A549 (cell line): ENCODE results near the gene UST. TPM values are rescaled to one million over a fixed set of nuclear protein-coding genes. Genes with fewer than 3 reads are reported as not detected.

Source experiments
- ATAC-seq, 2 experiments: fragments of 200-7000 bp in 1 of 2; fragments of >200 bp in 1 of 2; cut with Nextera tagmentation in 1 of 2; cut with Tn5 transposase in 1 of 2; 3 replicates each; pipeline versions ENCODE4 v1.8.0 to v1.9.1; 2018 to 2020; ENCODE audit warnings: mild to moderate bottlenecking in 1 of 2, moderate library complexity in 1 of 2
- CTCF ChIA-PET: fragments of 300-600 bp; sonication (Branson Sonifier 250); formaldehyde crosslinking; extraction: SDS; loops from one replicate; lab custom pipeline; 2021; ENCODE audit warnings: antibody characterized with exemption, inconsistent platforms; lab: Yijun Ruan, JAX
- POLR2A ChIA-PET: fragments of 350-600 bp; formaldehyde crosslinking; extraction: SDS; loops from one replicate; lab custom pipeline; 2021; ENCODE audit warnings: antibody characterized with exemption, inconsistent platforms; lab: Yijun Ruan, JAX
- DNase-seq, 2 experiments: peaks; one replicate each; pipeline versions ENCODE4 v3.0.0 to v3.0.0-alpha.2; 2011 to 2016; ENCODE audit warnings: low read depth in 1 of 2, low spot score in 1 of 2
- FAIRE-seq: peaks from 2 replicates; lab custom pipeline; 2011; peaks lifted over from hg19 to GRCh38; lab: Jason Lieb, UNC
- H3K27ac ChIP-seq, 2 experiments: fragments of >200 bp; sonication (Bioruptor Twin); formaldehyde crosslinking; 3 replicates each; pipeline ENCODE4 v1.5.1; 2016 to 2017
- H3K4me1 ChIP-seq: fragments of >200 bp; sonication (Bioruptor Twin); formaldehyde crosslinking; 3 replicates; pipeline ENCODE4 v1.6.1; 2016
- H3K4me2 ChIP-seq: fragments of >200 bp; sonication (Bioruptor Twin); formaldehyde crosslinking; 3 replicates; pipeline ENCODE4 v1.6.1; 2016
- H3K4me3 ChIP-seq: fragments of >200 bp; sonication (Bioruptor Twin); formaldehyde crosslinking; 3 replicates; pipeline ENCODE4 v1.5.1; 2016
- H3K9me3 ChIP-seq: fragments of >200 bp; sonication (Bioruptor Twin); formaldehyde crosslinking; 3 replicates; pipeline ENCODE4 v1.6.1; 2016
- BHLHE40 ChIP-seq: IDR thresholded peaks from 2 replicates; pipeline ENCODE4 v1.6.1; 2012; ENCODE audit warnings: low read depth, low read length, inconsistent platforms
- CBX8 ChIP-seq: fragments of 200-600 bp; sonication (generic); IDR thresholded peaks from 2 replicates; pipeline ENCODE4 v1.6.1; 2016
- CEBPB ChIP-seq, 2 experiments: fragments of >200 bp in 1 of 2; sonication (Bioruptor Twin) in 1 of 2; formaldehyde crosslinking in 1 of 2; IDR thresholded peaks; 2 replicates each; pipeline ENCODE4 v1.6.1; 2012 to 2016
- CHD2 ChIP-seq: fragments of 150-350 bp; IDR thresholded peaks from 2 replicates; pipeline ENCODE4 v1.6.1; 2014; ENCODE audit warnings: low read length; ENCODE audit not compliant: partially characterized antibody
- CHD4 ChIP-seq: fragments of 200-600 bp; sonication (generic); IDR thresholded peaks from 2 replicates; pipeline ENCODE4 v1.6.1; 2016; ENCODE audit warnings: antibody characterized with exemption, mild to moderate bottlenecking, borderline replicate concordance
- EP300 ChIP-seq, 2 experiments: fragments of >200 bp; sonication (Bioruptor Twin); formaldehyde crosslinking; IDR thresholded peaks; 2 replicates in 1 of 2; 3 replicates in 1 of 2; pipeline ENCODE4 v1.6.1; 2016 to 2017
- FOSB ChIP-seq: fragments of 250-450 bp; sonication (Bioruptor Pico); IDR thresholded peaks from 2 replicates; pipeline ENCODE4 v1.5.0; 2020; ENCODE audit warnings: mild to moderate bottlenecking, moderate library complexity
- GATA3 ChIP-seq: IDR thresholded peaks from 2 replicates; pipeline ENCODE4 v1.6.1; 2012; ENCODE audit warnings: borderline replicate concordance
- HEYL ChIP-seq: fragments of 250-450 bp; sonication (Bioruptor Pico); IDR thresholded peaks from 2 replicates; pipeline ENCODE4 v1.8.0; 2021; ENCODE audit warnings: mild to moderate bottlenecking, moderate library complexity
- HOXA7 ChIP-seq: fragments of 250-450 bp; sonication (Bioruptor Pico); IDR thresholded peaks from 2 replicates; pipeline ENCODE4 v1.5.0; 2020; ENCODE audit warnings: mild to moderate bottlenecking, moderate library complexity
- JUN ChIP-seq, 2 experiments: fragments of >200 bp; sonication (Bioruptor Twin); formaldehyde crosslinking; IDR thresholded peaks; 2 replicates in 1 of 2; 3 replicates in 1 of 2; pipeline ENCODE4 v1.6.1; 2016 to 2017
- JUNB ChIP-seq: fragments of >200 bp; sonication (Bioruptor Twin); formaldehyde crosslinking; IDR thresholded peaks from 2 replicates; pipeline ENCODE4 v1.6.1; 2016
- KDM1A ChIP-seq: fragments of 200-600 bp; sonication (generic); IDR thresholded peaks from 2 replicates; pipeline ENCODE4 v1.6.1; 2016; ENCODE audit warnings: low read depth, mild to moderate bottlenecking
- MYC ChIP-seq: IDR thresholded peaks from 2 replicates; pipeline ENCODE4 v1.6.1; 2012; ENCODE audit warnings: mild to moderate bottlenecking, inconsistent platforms, low read length, improper control_type of control experiment, borderline replicate concordance
- NFE2L2 ChIP-seq: fragments of 150-350 bp; conservative IDR thresholded peaks from 2 replicates; pipeline ENCODE4 v1.6.1; 2014; ENCODE audit warnings: low read length
- POLR2A ChIP-seq: IDR thresholded peaks from 2 replicates; pipeline ENCODE4 v1.6.1; 2012; ENCODE audit warnings: mild to moderate bottlenecking, low read length
- POLR2AphosphoS2 ChIP-seq: conservative IDR thresholded peaks from 2 replicates; pipeline ENCODE4 v1.6.1; 2012; ENCODE audit warnings: low read length, improper control_type of control experiment, inconsistent platforms
- RAD21 ChIP-seq, 2 experiments: fragments of >200 bp in 1 of 2; sonication (Bioruptor Twin) in 1 of 2; formaldehyde crosslinking in 1 of 2; IDR thresholded peaks in 1 of 2; conservative IDR thresholded peaks in 1 of 2; 2 replicates in 1 of 2; 3 replicates in 1 of 2; pipeline ENCODE4 v1.6.1; 2012 to 2018; ENCODE audit warnings: inconsistent platforms in 1 of 2
- RFX5 ChIP-seq: fragments of 450-650 bp; IDR thresholded peaks from 2 replicates; pipeline ENCODE4 v1.7.1; 2014; ENCODE audit warnings: antibody characterized with exemption, mild to moderate bottlenecking, moderate library complexity
- RNF2 ChIP-seq: fragments of 200-600 bp; sonication (generic); IDR thresholded peaks from 2 replicates; pipeline ENCODE4 v1.6.1; 2016; ENCODE audit warnings: low read depth, mild to moderate bottlenecking, antibody characterized with exemption, moderate library complexity, borderline replicate concordance
- TP53 ChIP-seq: fragments of 250-450 bp; sonication (Bioruptor Pico); IDR thresholded peaks from 2 replicates; pipeline ENCODE4 v1.5.0; 2021; ENCODE audit warnings: mild to moderate bottlenecking, moderate library complexity
- ZFP36 ChIP-seq: fragments of 450-650 bp; IDR thresholded peaks from 2 replicates; pipeline ENCODE4 v1.6.1; 2014; ENCODE audit warnings: borderline replicate concordance; ENCODE audit not compliant: partially characterized antibody
- WGBS: methylation state at CpG from one replicate; pipeline ENCODE4 v1.1.6; 2017; ENCODE audit errors: missing lambda C conversion rate; 5-methylcytosine and 5-hydroxymethylcytosine counted together
- polyA plus RNA-seq, 4 experiments: library from polyadenylated mRNA; depleted of rRNA in 3 of 4; stranded (reverse); fragments of >200 nt; fragmentation: RNase III in 1 of 4; extraction: RNeasy Plus Mini Kit Qiagen cat#74134 plus additional on column Dnase treatment in 1 of 4; gene quantifications; 2 replicates in 3 of 4; 3 replicates in 1 of 4; pipeline ENCODE4 v1.2.3, GENCODE V29; 2011 to 2017
- TF ChIP-seq, protein P1 (sequence below): fragments of 250-450 bp; sonication (Bioruptor Pico); IDR thresholded peaks from 2 replicates; pipeline ENCODE4 v1.5.0; 2021; ENCODE audit warnings: mild to moderate bottlenecking, moderate library complexity, borderline replicate concordance
- TF ChIP-seq, protein P2 (sequence below): fragments of >200 bp; sonication (Bioruptor Twin); formaldehyde crosslinking; IDR thresholded peaks from 3 replicates; pipeline ENCODE4 v1.6.1; 2016
- TF ChIP-seq, protein P3 (sequence below): fragments of >200 bp; sonication (Bioruptor Twin); formaldehyde crosslinking; IDR thresholded peaks from 2 replicates; pipeline ENCODE4 v1.6.1; 2016
- TF ChIP-seq, protein P4 (sequence below): IDR thresholded peaks from 2 replicates; pipeline ENCODE4 v1.6.1; 2012
- TF ChIP-seq, protein P5 (sequence below): fragments of 250-450 bp; sonication (Bioruptor Pico); IDR thresholded peaks from 2 replicates; pipeline ENCODE4 v1.5.0; 2020; ENCODE audit warnings: low read depth, mild to moderate bottlenecking, moderate library complexity
- TF ChIP-seq, protein P6 (sequence below): fragments of 150-350 bp; IDR thresholded peaks from 2 replicates; pipeline ENCODE4 v1.6.1; 2014; ENCODE audit warnings: low read depth, mild to moderate bottlenecking, low read length

UST gene
- polyA plus RNA-seq, 2 of the 4 experiments (the other 2 are of a cell fraction) = 0.54 to 1.7 TPM

DNA sequence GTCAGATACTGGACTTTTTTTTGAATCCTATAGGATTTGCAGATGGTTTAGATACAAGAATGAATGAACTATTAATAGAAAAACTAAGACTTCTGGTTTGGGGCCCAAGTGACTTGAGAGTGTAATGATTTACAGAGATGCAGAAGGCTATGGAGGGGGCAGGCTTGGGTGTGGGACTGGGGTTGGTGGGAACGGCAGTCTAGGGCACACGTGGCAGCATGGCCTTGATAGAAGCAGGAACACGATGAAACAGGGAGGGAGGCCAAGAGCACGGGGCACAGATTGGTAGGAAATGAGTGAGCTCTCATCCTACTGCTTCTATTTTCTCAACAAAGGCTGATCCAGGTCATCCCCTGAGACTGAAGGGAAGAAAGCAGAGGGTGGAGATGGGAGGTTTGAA, 3.4 kb upstream of the UST start:
- ATAC-seq = no peak
- Histone ChIP-seq H3K4me3 (no peak overlapping the region), H3K27ac (no peak overlapping the region), H3K4me1 (0 out of 3 replicates have a peak, but pooled peaks cover 4% of the 10 kb centered on the region), H3K9me3 (no peaks in the 10 kb centered on the region), H3K4me2 (no peak overlapping the region)
- TF ChIP-seq FOSB (CRISPR knock-in tag) (no peak), JUN (IDR thresholded peaks at IDR 0.05) (no peak), GATA3 (no peak), HEYL (CRISPR knock-in tag) (no peak), NFE2L2 (no peak), ZFP36 (no peak), HOXA7 (CRISPR knock-in tag) (no peak), RFX5 (no peak), TP53 (CRISPR knock-in tag) (no peak), CHD2 (no peak), BHLHE40 (no peak), CEBPB (IDR thresholded peaks at IDR 0.05) (no peak), MYC (no peak), KDM1A (no peak)
- TF ChIP-seq, protein P1, sequence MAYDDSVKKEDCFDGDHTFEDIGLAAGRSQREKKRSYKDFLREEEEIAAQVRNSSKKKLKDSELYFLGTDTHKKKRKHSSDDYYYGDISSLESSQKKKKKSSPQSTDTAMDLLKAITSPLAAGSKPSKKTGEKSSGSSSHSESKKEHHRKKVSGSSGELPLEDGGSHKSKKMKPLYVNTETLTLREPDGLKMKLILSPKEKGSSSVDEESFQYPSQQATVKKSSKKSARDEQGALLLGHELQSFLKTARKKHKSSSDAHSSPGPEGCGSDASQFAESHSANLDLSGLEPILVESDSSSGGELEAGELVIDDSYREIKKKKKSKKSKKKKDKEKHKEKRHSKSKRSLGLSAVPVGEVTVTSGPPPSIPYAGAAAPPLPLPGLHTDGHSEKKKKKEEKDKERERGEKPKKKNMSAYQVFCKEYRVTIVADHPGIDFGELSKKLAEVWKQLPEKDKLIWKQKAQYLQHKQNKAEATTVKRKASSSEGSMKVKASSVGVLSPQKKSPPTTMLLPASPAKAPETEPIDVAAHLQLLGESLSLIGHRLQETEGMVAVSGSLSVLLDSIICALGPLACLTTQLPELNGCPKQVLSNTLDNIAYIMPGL (CRISPR knock-in tag) = no peak
- TF ChIP-seq, protein P2, sequence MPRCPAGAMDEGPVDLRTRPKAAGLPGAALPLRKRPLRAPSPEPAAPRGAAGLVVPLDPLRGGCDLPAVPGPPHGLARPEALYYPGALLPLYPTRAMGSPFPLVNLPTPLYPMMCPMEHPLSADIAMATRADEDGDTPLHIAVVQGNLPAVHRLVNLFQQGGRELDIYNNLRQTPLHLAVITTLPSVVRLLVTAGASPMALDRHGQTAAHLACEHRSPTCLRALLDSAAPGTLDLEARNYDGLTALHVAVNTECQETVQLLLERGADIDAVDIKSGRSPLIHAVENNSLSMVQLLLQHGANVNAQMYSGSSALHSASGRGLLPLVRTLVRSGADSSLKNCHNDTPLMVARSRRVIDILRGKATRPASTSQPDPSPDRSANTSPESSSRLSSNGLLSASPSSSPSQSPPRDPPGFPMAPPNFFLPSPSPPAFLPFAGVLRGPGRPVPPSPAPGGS = no peak
- TF ChIP-seq, protein P3, sequence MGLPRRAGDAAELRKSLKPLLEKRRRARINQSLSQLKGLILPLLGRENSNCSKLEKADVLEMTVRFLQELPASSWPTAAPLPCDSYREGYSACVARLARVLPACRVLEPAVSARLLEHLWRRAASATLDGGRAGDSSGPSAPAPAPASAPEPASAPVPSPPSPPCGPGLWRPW = no peak
- TF ChIP-seq, protein P4, sequence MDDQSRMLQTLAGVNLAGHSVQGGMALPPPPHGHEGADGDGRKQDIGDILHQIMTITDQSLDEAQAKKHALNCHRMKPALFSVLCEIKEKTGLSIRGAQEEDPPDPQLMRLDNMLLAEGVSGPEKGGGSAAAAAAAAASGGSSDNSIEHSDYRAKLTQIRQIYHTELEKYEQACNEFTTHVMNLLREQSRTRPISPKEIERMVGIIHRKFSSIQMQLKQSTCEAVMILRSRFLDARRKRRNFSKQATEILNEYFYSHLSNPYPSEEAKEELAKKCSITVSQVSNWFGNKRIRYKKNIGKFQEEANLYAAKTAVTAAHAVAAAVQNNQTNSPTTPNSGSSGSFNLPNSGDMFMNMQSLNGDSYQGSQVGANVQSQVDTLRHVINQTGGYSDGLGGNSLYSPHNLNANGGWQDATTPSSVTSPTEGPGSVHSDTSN = no peak
- no peak for DNase-seq
- CTCF ChIA-PET = no interaction called here
- FAIRE-seq = no peak
- POLR2A ChIA-PET = no interaction called here
- WGBS = 38% methylated on average over 4 of the region's 4 CpGs

DNA sequence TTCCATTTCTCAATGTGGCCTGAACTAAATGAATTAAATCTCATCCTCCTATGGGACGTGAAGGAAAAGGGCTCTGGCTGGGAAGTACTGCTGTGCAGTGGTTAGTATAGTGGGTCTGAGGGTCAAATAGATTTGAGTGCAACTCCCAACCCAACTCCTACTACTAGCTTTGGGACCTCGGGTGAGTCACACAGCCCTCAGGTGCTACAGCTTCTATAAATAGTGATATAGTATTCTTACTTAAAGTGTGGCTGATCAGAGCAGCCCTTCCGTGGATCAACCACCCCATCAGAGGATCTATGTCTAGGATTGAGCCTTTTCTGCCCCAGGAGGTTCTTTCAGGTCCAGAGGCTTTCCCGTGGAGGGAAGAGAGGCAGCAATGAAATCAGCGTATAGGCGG, 904 bp upstream of the UST start:
- no peak for DNase-seq
- CTCF ChIA-PET = no interaction called here
- TF ChIP-seq GATA3 (no peak), CHD4 (no peak), JUNB (no peak), EP300 (IDR thresholded peaks at IDR 0.05) (no peak), CBX8 (no peak), POLR2AphosphoS2 (no peak), POLR2A (no peak), RNF2 (no peak), TP53 (CRISPR knock-in tag) (no peak), RAD21 (conservative IDR thresholded peaks at IDR 0.05 in 1 of 2, IDR thresholded peaks at IDR 0.05 in 1 of 2) (no peak)
- TF ChIP-seq, protein P5, sequence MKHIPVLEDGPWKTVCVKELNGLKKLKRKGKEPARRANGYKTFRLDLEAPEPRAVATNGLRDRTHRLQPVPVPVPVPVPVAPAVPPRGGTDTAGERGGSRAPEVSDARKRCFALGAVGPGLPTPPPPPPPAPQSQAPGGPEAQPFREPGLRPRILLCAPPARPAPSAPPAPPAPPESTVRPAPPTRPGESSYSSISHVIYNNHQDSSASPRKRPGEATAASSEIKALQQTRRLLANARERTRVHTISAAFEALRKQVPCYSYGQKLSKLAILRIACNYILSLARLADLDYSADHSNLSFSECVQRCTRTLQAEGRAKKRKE (CRISPR knock-in tag) = no peak
- TF ChIP-seq, protein P6, sequence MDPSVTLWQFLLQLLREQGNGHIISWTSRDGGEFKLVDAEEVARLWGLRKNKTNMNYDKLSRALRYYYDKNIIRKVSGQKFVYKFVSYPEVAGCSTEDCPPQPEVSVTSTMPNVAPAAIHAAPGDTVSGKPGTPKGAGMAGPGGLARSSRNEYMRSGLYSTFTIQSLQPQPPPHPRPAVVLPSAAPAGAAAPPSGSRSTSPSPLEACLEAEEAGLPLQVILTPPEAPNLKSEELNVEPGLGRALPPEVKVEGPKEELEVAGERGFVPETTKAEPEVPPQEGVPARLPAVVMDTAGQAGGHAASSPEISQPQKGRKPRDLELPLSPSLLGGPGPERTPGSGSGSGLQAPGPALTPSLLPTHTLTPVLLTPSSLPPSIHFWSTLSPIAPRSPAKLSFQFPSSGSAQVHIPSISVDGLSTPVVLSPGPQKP = no peak
- TF ChIP-seq, protein P1 (CRISPR knock-in tag) = no peak
- TF ChIP-seq, all 56 proteins: peak for 0
- no peak; a peak in 1 of 6 replicates for ATAC-seq
- Histone ChIP-seq H3K4me1 (0 out of 3 replicates have a peak, but pooled peaks cover 4% of the 10 kb centered on the region), H3K4me2 (peak overlapping the region; percentile 86), H3K9me3 (no peaks in the 10 kb centered on the region), H3K27ac (peak overlapping the region; percentile 67 to 90; a peak in 5 of 6 replicates), H3K4me3 (peak overlapping the region; percentile 89)
- WGBS = 41% methylated on average over 2 of the region's 6 CpGs
- POLR2A ChIA-PET = no interaction called here
- FAIRE-seq = no peak
